Bone marrow (tissue), 2 donors: ENCODE measurements around the gene ZNF333.
"Not testable (repeated sequence)": the region's sequence is repeated elsewhere in the genome, so short reads cannot be mapped to it uniquely, and the experiment has no call there.

Experiments used
- DNase-seq, 2 donors: peaks; one replicate each; lab custom pipeline; 2025; lab: John Stamatoyannopoulos, UW

ZNF333 gene

GRCh38 chr19:14768001-14768400, 78.2 kb downstream of the ZNF333 start:
- DNase-seq: no peak

DNA sequence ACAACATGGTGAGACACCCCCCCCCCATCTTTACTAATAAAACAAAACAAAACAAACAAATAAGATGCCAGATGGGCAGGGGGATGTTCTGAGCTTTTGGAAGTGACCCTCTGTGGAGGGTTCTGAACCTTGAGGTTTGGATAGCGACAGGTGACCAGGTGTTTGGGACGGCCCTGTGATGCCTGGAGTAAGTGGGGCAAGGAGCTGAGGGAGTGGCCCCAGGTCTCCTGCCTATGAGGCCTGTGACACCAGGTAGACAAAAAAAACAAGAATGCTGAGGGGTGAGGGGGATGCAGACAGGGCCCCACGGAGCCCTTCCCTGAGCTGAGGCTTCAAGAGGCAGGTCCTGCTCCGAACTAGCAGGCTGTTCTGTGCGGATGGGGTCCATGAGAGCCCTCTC, 79.4 kb downstream of the ZNF333 start:
- no peak for DNase-seq

GRCh38 chr19:14770136-14770535, 80.3 kb downstream of the ZNF333 start:
- no peak for DNase-seq

DNA sequence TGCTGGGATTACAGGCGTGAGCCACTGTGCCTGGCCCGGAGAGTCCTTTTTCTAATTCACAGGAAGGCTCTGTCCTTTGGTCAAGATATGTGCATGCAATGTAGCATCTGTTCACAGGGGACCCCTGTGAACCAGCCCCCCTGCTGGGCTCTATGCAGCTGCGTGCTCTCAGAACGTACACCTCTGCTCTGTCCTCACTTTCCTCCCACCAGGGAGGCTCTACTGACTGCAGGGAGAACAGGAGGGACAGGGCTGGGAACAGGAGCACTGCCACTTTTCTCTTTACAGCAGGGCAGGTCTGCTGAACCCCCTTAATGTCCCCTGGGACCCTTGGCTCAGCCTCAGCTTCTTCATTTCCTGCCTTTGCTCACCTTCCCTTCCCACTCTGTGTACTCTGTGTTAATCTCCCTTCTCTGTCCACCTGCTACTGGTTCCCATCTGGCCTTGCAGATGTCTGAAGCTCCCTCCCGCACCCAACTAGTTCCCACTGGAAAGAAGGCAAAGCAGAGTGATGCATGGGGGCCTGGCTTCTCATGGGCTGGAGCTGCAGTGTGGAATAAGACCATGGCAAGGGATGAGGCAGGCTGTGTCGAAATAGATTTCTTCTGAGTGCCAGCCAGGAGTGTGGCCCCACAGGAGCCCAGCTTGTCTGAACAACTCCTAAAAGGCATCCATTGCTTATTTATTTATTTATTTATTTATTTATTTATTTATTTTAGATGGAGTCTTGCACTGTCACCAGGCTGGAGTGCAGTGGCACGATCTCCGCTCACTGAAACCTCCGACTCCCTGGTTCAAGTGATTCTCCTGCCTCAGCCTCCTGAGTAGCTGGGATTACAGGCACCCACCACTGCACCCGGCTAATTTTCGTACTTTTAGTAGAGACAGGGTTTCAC, 81.3 kb downstream of the ZNF333 start:
- DNase-seq: no peak

DNA sequence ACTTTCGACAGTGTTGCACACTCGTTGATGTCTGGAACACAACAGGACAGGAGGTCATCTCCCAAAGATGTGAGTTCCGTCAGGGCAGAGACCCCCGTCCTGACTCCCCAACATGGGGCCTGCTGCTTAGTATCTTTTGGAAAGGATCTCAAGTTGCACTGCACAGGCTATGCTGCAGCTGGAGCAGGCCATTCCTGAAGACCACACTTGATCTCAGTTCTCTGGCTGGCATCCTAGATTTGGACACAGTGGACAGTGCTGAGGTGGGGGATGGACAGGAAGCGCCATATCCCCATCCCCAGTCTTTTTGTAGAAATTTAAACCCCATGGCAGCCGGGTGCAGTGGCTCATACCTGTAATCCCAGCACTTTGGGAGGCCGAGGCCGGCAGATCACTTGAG, 82.6 kb downstream of the ZNF333 start:
- DNase-seq: no peak

DNA sequence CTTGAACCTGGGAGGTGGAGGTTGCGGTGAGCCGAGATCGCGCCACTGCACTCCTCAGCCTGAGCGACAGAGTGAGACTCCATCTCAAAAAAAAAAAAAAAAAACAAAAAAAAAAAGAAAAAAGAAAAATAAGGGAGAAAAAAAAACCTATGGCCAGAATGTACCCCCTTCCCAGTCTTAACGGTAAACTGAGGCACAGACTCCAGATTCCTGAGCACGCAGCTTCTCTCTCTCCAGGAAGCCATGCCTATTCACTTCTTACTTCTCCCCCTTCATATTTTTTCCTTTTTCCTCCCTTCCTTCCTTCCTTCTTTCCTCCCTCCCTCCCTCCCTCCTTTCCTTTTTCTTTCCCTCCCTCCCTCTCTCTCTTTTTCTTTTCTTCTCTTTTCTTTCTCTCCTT, 83.1 kb downstream of the ZNF333 start:
- DNase-seq: no peak

- DNase-seq: not testable (repeated sequence)
Observed at GRCh38 chr19:14773722-14774121, 83.9 kb downstream of the ZNF333 start.

DNA sequence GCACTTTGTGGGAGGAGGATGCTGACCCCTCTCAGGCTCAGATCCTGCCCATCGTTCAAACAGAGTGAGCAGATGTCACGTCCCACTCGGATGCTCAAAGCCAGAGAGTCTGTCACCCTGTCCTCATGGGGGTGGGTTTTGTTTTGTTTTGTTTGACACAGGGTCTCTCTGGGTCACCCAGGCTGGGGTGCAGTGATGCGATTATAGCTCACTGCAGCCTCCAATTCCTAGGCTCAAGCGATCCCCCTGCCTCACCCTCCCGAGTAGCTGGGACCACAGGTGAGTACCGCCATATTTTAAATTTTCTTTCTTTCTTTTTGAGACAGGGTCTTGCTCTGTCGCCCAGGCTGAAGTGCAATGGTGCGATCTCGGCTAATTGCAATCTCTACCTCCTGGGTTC, 84.5 kb downstream of the ZNF333 start:
- no peak for DNase-seq

- DNase-seq: not testable (repeated sequence)
Observed at GRCh38 chr19:14775326-14775725, 85.5 kb downstream of the ZNF333 start.

DNA sequence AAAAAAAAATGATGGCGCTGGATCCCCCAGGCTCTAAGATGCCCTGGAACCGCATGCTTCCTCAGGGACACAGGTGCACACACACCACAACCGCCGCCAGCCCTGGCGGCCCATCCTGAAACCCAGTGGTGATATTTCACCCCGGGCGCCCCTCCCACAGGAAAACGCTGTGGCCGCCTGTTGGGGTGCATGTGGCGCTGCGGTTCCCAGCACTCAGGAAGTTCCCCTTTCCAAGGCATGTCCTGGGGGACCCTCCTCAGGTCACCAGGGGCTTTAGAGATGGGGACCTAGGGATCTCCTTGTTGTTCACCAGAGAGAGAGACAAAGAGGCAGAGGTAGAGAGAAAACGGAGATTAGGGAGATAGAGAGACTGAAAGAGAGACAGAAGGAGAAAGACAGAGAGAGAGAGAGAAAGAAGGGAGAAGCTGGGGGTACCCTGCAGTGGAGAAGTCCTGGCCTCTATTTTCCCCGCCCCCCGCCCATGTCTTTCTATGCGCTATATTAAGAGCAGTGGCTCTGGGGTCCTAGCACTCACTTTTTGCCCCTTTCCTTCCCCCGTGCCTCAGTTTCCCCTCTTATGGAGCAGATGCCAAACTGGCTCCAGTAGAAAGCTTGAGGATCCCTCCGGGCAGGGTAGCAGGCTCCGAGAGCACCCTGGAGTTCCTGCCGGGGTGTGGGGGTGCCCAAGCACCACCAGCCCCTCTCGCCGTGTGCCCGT, 86.2 kb downstream of the ZNF333 start:
- peak; percentile 8 to 35 for DNase-seq

DNA sequence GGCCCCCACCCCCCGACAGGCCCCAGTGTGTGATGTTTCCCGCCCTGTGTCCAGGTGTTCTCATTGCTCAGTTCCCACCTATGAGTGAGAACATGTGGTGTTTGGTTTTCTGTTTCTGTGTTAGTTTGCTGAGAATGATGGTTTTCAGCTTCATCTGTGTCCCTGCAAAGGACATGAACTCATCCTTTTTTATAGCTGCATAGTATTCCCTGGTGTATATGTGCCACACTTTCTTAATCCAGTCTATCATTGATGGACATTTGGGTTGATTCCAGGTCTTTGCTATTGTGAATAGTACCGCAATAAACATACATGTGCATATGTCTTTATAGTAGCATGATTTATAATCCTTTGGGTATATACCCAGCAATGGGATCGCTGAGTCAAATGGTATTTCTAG, 87.8 kb downstream of the ZNF333 start:
- not testable (repeated sequence) for DNase-seq

GRCh38 chr19:14778110-14778845, 88.4 kb downstream of the ZNF333 start, which contains the start of gene ADGRE2:
Gene ADGRE2, minus strand, starts transcription at chr19:14778560. Its CDS starts 1,804 bp downstream, at chr19:14776756.
- not testable (repeated sequence) for DNase-seq

GRCh38 chr19:14779151-14779550, 89.3 kb downstream of the ZNF333 start:
- no peak for DNase-seq

DNA sequence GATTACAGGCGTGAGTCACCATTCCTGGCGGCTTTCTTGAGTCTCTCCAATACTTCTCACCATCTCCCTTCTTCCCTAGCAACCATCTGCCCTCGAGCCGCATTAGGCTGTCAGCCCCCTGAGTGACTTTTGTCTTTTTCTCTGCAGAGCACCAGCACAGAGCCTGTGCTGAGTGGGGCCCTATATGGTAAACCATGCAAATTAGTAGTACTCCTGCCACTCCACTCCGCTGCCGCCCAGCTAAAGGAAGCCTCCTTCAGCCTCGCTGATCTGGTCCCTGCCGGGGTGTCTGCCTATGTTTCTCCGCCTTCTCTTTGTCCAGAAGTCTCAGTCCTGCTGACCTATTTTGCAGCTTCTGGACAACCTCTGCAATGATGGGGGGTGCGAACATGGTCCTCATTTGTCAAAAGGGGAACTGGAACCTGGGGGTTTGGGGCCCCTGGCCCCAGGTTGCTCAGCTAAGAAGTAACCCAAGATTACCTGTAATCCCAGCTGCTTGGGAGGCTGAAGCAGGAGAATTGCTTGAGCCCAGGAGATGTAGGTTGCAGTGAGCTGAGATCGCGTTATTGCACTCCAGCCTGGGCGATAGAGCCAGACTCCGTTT, 90.9 kb downstream of the ZNF333 start:
- DNase-seq: not testable (repeated sequence)

DNA sequence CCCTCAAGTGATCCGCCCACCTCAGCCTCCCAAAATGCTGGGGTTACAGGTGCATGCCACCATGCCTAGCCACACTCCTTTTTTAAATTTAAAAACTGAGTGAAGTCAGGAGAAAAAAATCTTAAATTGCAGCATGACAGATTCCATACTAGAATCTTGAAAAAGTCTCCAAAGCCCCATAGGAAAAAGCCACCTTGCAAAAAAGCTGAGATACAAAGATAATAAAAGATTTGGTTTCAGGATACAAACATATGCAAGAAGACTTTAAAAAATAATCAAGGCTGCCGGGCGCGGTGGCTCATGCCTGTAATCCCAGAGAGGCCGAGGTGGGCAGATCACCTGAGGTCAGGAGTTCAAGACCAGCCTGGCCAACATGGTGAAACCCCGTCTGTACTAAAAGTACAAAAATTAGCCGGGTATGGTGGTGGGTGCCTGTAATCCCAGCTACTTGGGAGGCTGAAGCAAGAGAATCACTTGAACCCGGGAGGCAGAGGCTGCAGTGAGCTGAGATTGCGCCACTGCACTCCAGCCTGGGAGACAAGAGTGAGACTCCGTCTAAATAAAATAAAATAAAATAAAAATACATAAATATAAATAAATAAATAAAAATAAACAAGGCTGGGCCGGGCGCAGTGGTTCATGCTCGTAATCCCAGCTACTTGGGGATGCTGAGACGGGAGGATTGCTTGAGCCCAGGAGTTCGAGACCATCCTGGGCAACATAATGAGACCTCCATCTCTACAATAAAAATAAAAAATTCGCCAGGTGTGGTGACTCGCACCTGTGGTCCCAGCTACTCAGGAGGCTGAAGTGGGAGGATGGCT, 92.1 kb downstream of the ZNF333 start:
- not testable (repeated sequence) for DNase-seq

GRCh38 chr19:14782626-14783409, 93.0 kb downstream of the ZNF333 start:
- DNase-seq: no peak
